ENCODE measurements around the gene FAM229A. TPM values are rescaled to one million over a fixed set of nuclear protein-coding genes. Genes with fewer than 3 reads are reported as not detected.

The FAM229A gene
- total and polyA plus RNA-seq, 8 donors, result 1.9 to 21.8 (median 5.0) TPM

DNA sequence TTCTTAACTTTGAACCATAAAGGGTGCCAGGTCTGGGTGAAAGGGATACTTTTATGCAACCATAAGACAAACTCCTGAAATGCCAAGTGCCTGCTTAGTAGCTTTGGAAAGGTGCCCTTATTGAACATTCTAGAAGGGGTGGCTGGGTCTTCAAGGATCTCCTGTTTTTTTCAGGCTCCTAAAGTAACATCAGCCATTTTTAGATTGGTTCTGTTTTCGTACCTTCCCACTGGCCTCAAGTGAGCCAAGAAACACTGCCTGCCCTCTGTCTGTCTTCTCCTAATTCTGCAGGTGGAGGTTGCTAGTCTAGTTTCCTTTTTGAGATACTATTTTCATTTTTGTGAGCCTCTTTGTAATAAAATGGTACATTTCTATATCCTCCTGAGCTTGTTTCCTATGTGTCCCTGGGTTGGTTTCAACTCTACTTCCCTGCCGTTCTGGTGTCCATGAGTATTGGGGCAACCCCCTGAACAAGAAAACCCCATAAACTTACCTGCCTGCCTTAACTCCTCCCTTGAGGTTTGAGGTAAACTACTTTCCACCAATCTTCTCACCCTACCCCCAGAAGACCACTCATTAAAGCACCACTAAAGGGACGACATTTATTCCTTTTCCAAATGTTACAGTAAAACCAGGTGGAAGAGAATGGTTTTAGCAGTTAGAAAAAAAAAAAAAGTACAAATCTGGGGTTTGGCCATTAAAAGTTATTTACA lies 28.9 kb downstream of the FAM229A start:
- Histone ChIP-seq H3K36me3 (peaks cover 0 to 25% (median 9%) of the 10 kb centered on the region in 3 donors), H3K27ac (no peak overlapping the region), H3K27me3 (no peaks in the 10 kb centered on the region), H3K4me1 (peaks cover 0 to 8% (median 6%) of the 10 kb centered on the region in 3 donors), H3K9me3 (no peaks in the 10 kb centered on the region), H3K4me3 (no peak overlapping the region)
- no peak for FAIRE-seq
- intact Hi-C loops (cut with DNase I), result no loop called here
- DNase-seq, result no peak
- TF ChIP-seq CTCF (IDR thresholded peaks at IDR 0.05), result no peak
- WGBS, 2 donors, result 88 to 93% methylated on average over 3 of the region's 3 CpGs
- ATAC-seq, result no peak

DNA sequence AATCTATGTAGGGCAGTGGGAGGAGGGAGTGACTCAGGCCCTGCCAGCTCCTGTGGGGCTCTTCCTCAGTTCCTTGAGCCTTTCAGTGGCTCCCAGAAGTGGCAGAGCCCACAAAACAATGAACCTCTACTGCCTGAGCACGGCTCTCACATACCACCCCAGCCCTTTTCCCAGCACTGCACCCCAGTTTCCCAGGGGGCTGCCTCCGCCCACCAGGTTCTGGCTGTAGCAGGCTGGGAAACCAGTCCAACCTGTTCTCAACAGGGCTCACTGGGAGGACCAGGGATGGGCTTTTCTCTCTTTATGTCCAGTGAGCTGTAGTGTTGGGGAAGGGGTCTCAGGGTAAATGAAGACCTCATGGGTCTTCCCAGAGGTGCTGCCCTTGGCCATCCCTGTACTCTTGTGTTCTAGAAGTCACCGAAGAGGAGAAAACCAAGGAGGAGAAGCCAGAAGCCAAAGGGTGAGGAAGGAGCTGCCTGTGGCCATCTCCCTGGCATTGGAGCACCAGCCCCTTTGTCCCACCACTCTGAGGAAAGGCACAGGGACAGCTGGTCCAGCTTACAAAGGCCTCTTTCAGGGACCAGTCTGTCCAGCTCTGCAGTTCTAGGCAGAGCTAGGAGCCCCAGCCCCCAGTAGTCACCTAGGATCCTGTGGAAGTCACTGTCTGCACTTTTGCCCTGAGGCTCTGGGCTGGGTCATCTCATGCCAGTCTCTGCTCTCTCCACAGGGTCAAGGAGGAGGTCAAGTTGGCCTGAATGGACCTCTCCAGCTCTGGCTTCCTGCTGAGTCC lies 29.8 kb downstream of the FAM229A start:
- Histone ChIP-seq H3K27me3 (no peaks in the 10 kb centered on the region), H3K4me3 (no peak overlapping the region), H3K9me3 (no peaks in the 10 kb centered on the region), H3K4me1 (peaks cover 0 to 8% (median 6%) of the 10 kb centered on the region in 3 donors), H3K27ac (no peak overlapping the region), H3K36me3 (peaks cover 0 to 30% (median 9%) of the 10 kb centered on the region in 3 donors)
- WGBS, 2 donors, result 80 to 83% methylated on average over 2 to 3 of the region's 3 CpGs
- TF ChIP-seq CTCF (IDR thresholded peaks at IDR 0.05), result no peak
- DNase-seq (peak in 1 of 6 donors; percentile 20), ATAC-seq (no peak), FAIRE-seq (no peak)
- intact Hi-C loops (cut with DNase I), result no loop called here

DNA sequence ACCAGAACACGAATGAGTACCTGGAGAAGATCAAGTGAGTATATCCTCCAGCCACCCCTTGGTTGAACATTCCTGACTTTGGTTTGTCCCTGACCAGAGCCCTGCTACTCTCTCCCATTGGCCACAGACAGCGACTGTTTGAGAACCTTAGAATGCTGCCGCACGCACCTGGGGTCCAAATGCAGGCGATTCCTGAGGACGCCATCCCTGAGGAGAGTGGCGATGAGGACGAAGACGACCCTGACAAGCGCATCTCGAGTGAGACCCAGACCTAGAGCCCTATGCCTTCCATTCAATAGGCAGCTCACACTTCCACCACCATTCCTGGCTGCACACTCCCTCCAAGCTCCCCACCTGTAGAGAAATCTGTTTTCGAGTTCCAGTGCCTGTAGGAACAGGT lies 30.7 kb downstream of the FAM229A start:
- Histone ChIP-seq H3K27me3 (no peaks in the 10 kb centered on the region), H3K36me3 (peaks cover 5 to 38% (median 15%) of the 10 kb centered on the region in 3 donors), H3K27ac (no peak overlapping the region), H3K9me3 (no peaks in the 10 kb centered on the region), H3K4me1 (peaks cover 0 to 8% (median 4%) of the 10 kb centered on the region in 3 donors), H3K4me3 (no peak overlapping the region)
- ATAC-seq (no peak), FAIRE-seq (no peak), DNase-seq (peak in 1 of 6 donors; percentile 25)
- no peak for TF ChIP-seq CTCF (IDR thresholded peaks at IDR 0.05)
- WGBS, 2 donors, result 89 to 90% methylated on average over 12 of the region's 12 CpGs
- intact Hi-C loops (cut with DNase I), result no loop called here

DNA sequence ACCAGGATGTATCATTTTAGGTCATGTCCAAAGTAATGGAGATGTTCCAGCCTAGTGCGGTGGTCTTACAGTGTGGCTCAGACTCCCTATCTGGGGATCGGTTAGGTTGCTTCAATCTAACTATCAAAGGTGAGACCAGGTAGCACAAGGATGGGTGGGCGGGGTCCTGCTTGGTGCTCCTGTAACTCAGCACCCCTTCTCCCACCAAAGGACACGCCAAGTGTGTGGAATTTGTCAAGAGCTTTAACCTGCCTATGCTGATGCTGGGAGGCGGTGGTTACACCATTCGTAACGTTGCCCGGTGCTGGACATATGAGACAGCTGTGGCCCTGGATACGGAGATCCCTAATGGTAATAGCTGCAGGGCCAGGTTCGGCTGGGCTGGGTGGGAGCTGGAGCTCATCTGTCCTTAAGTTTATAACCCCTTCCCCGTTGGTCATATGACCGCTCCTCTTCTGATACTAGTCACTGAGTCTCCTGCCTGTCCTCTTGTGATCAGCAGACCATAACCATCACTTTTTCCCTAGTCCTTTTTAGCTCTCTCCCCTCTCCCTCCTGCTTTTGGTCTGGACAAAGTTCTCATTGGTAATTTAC lies 31.6 kb downstream of the FAM229A start:
- no peaks in the 10 kb centered on the region for H3K27me3 ChIP-seq
- WGBS, 2 donors, result 95 to 96% methylated on average over 12 of the region's 12 CpGs
- intact Hi-C loops (cut with DNase I), result no loop called here
- ATAC-seq (no peak), DNase-seq (peak in 1 of 6 donors; percentile 23), FAIRE-seq (no peak)
- no peak for TF ChIP-seq CTCF (IDR thresholded peaks at IDR 0.05)
- H3K36me3 ChIP-seq, result peaks cover 5 to 40% (median 15%) of the 10 kb centered on the region in 3 donors
- peaks cover 0 to 8% (median 0%) of the 10 kb centered on the region in 3 donors for H3K4me1 ChIP-seq
- no peaks in the 10 kb centered on the region for H3K9me3 ChIP-seq
- H3K4me3 ChIP-seq, result no peak overlapping the region
- no peak overlapping the region for H3K27ac ChIP-seq

Data from pancreas (tissue), 10 donors.